Ishikawa (cell line): ENCODE data around the gene KRT35.

Source experiments
- CREB1 ChIP-seq: IDR thresholded peaks from 2 replicates; pipeline ENCODE4 v1.6.1; 2012; ENCODE audit warnings: low read depth
- EP300 ChIP-seq: IDR thresholded peaks from 2 replicates; pipeline ENCODE4 v1.6.1; 2012; ENCODE audit warnings: borderline replicate concordance
- FOXM1 ChIP-seq: IDR thresholded peaks from 2 replicates; pipeline ENCODE4 v1.6.1; 2012; ENCODE audit warnings: low read depth, borderline replicate concordance
- RAD21 ChIP-seq: IDR thresholded peaks from 2 replicates; pipeline ENCODE4 v1.6.1; 2012; ENCODE audit warnings: low read depth
- TAF1 ChIP-seq: IDR thresholded peaks from 2 replicates; pipeline ENCODE4 v1.6.1; 2012; ENCODE audit warnings: low read depth, mild to moderate bottlenecking
- YY1 ChIP-seq: IDR thresholded peaks from 2 replicates; pipeline ENCODE4 v1.6.1; 2012; ENCODE audit warnings: low read depth
- TF ChIP-seq, protein P1 (sequence below): IDR thresholded peaks from 2 replicates; pipeline ENCODE4 v1.6.1; 2012; ENCODE audit warnings: low read depth, mild to moderate bottlenecking

DNA sequence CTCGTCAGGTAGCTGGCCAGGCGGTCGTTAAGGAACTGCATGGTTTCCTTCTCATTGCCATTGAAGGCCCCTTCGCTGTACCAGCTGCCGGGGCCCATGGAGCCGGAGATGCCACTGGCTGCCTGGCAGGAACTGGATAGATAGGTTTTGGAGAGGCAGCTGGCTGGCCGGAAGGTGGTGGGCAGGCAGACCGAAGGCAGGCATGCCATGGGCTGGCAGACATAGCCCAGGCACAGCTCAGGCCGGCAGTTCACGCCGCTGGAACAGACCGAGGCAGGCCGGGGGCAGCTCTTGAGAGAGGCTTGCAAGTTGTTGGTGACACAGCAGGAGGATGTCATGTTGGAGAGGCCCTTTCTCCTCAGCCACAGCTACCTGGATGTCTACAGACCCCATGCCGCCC lies 14.0 kb downstream of the KRT35 start, which contains the start of gene KRT32:
- TF ChIP-seq, protein P1, sequence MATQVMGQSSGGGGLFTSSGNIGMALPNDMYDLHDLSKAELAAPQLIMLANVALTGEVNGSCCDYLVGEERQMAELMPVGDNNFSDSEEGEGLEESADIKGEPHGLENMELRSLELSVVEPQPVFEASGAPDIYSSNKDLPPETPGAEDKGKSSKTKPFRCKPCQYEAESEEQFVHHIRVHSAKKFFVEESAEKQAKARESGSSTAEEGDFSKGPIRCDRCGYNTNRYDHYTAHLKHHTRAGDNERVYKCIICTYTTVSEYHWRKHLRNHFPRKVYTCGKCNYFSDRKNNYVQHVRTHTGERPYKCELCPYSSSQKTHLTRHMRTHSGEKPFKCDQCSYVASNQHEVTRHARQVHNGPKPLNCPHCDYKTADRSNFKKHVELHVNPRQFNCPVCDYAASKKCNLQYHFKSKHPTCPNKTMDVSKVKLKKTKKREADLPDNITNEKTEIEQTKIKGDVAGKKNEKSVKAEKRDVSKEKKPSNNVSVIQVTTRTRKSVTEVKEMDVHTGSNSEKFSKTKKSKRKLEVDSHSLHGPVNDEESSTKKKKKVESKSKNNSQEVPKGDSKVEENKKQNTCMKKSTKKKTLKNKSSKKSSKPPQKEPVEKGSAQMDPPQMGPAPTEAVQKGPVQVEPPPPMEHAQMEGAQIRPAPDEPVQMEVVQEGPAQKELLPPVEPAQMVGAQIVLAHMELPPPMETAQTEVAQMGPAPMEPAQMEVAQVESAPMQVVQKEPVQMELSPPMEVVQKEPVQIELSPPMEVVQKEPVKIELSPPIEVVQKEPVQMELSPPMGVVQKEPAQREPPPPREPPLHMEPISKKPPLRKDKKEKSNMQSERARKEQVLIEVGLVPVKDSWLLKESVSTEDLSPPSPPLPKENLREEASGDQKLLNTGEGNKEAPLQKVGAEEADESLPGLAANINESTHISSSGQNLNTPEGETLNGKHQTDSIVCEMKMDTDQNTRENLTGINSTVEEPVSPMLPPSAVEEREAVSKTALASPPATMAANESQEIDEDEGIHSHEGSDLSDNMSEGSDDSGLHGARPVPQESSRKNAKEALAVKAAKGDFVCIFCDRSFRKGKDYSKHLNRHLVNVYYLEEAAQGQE = no peak
- TF ChIP-seq CREB1 (no peak), TAF1 (no peak), FOXM1 (no peak), RAD21 (no peak), EP300 (no peak), YY1 (no peak)
